VCaP (cell line): ENCODE measurements around the gene ADAMTS12.

ENCODE experiments used
- H3K27ac ChIP-seq: fragments of 450-650 bp; 2 replicates; pipeline ENCODE4 v1.5.1; 2017
- CTCF ChIP-seq: fragments of 450-650 bp; conservative IDR thresholded peaks from 2 replicates; pipeline ENCODE4 v1.5.1; 2017; ENCODE audit warnings: mild to moderate bottlenecking, moderate library complexity

The ADAMTS12 gene

DNA sequence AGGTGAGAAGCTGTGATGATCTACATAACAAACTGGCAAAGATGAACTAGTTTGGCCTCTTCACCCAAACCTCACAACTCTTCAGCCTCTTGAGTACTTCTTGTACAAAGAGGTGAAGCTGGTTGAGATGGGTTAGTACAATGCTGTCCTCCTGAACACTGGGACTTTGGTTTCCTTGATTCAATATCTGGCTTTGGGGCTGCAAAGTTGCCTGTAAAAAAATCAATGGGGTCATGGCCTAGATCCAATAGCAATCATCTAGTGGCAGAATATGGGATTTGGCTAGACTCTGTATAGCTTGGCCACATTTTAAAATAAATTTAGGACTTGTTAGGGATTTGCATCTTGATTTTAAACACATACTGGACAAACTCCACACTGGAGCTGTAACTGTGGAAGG is 179.1 kb downstream of the ADAMTS12 start:
- H3K27ac ChIP-seq: no peak overlapping the region
- no peak for TF ChIP-seq CTCF

GRCh38 chr5:33711094-33711679 is 180.6 kb downstream of the ADAMTS12 start:
- TF ChIP-seq CTCF: no peak
- H3K27ac ChIP-seq: no peak overlapping the region

GRCh38 chr5:33702867-33703266 is 188.9 kb downstream of the ADAMTS12 start:
- TF ChIP-seq CTCF: no peak
- H3K27ac ChIP-seq: no peak overlapping the region

GRCh38 chr5:33701951-33702350 is 189.8 kb downstream of the ADAMTS12 start:
- no peak for TF ChIP-seq CTCF

DNA sequence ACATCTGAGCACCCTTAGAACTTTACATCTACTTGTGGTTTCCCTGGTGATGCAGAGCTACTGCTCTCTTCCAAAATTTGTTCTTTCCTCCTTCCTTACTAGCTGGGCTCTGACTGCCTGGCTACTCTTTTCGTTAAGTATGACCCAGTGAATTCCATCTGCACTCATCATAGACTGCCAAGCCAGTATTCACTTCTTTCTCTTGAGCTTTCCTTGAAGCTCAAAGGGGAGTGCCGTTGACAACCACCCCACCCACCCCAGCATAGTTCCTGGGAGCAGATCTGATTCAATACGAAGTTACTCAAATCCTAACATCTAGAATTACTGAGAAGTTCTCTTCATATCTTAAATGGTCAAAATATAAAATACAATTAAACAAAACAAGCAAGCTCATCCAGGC is 190.5 kb downstream of the ADAMTS12 start:
- TF ChIP-seq CTCF: no peak
- H3K27ac ChIP-seq: no peak overlapping the region

More at GRCh38 chr5:33701951-33702350, 189.8 kb downstream of the ADAMTS12 start:
- no peak overlapping the region for H3K27ac ChIP-seq

GRCh38 chr5:33696411-33696810 is 195.4 kb downstream of the ADAMTS12 start:
- no peak overlapping the region for H3K27ac ChIP-seq
- no peak for TF ChIP-seq CTCF

DNA sequence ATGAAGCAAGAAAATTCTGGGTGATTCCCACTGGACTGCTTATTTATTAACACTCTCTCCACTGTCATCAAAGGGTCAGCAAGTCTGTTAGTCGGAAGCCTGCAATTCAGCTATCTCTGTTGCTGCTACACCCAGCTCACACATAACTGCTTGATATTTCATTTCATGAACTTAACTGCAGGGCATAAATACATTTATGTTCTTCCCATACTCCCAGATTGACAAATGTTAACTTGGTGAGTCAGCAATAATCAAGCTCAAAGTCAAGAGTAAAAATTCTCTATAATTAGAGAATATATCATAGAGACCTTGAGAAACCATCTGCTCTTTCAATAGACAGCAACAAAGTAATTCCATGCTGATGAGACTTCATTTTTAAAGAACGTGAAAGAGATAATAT is 198.8 kb downstream of the ADAMTS12 start:
- H3K27ac ChIP-seq: no peak overlapping the region
- TF ChIP-seq CTCF: no peak

- TF ChIP-seq CTCF: no peak
- H3K27ac ChIP-seq: no peak overlapping the region
Measured at GRCh38 chr5:33691856-33692255, 199.9 kb downstream of the ADAMTS12 start.
